SK-N-SH (cell line): Measurements from ENCODE around the gene BIRC5.

Experiments used
- EP300 ChIP-seq, 2 experiments: IDR thresholded peaks; 2 replicates each; pipeline versions ENCODE4 v1.4.0 to v1.6.1; 2012; ENCODE audit warnings: borderline replicate concordance in 1 of 2, low read depth in 1 of 2, low read length in 1 of 2
- POLR2AphosphoS5 ChIP-seq: IDR thresholded peaks from 2 replicates; pipeline ENCODE4 v1.6.1; 2012; ENCODE audit warnings: low read depth, low read length
- RAD21 ChIP-seq: IDR thresholded peaks from 2 replicates; pipeline ENCODE4 v1.6.1; 2012; ENCODE audit warnings: mild to moderate bottlenecking, low read length
- RFX5 ChIP-seq: IDR thresholded peaks from 2 replicates; pipeline ENCODE4 v1.6.1; 2012; ENCODE audit warnings: mild to moderate bottlenecking, improper control_type of control experiment, low read length
- SIN3A ChIP-seq: IDR thresholded peaks from 2 replicates; pipeline ENCODE4 v1.6.1; 2012; ENCODE audit warnings: low read depth, mild to moderate bottlenecking, low read length, moderate library complexity, borderline replicate concordance
- USF1 ChIP-seq: IDR thresholded peaks from 2 replicates; pipeline ENCODE4 v1.4.0; 2012; ENCODE audit warnings: low read depth, borderline replicate concordance
- YY1 ChIP-seq: IDR thresholded peaks from 2 replicates; pipeline ENCODE4 v1.4.0; 2012; ENCODE audit warnings: low read depth, mild to moderate bottlenecking
- TF ChIP-seq, protein P1 (sequence below): IDR thresholded peaks from 2 replicates; pipeline ENCODE4 v1.4.0; 2012; ENCODE audit warnings: low read depth
- TF ChIP-seq, protein P2 (sequence below): fragments of 200-600 bp; sonication (generic); IDR thresholded peaks from 2 replicates; pipeline ENCODE4 v1.6.1; 2017; ENCODE audit warnings: antibody characterized with exemption, mild to moderate bottlenecking, moderate library complexity

DNA sequence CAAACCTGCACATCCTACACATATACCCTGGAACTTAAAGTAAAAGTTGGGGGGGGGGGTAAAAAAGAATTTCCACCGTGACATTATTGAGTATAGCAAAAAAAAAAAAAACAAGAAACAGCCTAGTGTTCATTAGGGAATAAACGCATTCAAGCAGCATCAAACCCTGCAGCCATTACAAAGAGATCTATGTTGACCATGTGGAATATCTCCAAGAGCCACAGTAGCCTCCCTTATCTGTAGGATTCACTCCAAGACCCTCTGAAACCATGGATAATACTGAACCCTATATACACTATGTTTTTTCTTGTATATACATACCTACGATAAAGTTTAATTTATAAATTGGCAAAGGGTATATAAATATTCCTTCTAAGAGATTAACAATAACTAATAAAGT, 5.6 kb upstream of the BIRC5 start:
- TF ChIP-seq, protein P1, sequence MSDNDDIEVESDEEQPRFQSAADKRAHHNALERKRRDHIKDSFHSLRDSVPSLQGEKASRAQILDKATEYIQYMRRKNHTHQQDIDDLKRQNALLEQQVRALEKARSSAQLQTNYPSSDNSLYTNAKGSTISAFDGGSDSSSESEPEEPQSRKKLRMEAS, result no peak
- TF ChIP-seq, protein P2, sequence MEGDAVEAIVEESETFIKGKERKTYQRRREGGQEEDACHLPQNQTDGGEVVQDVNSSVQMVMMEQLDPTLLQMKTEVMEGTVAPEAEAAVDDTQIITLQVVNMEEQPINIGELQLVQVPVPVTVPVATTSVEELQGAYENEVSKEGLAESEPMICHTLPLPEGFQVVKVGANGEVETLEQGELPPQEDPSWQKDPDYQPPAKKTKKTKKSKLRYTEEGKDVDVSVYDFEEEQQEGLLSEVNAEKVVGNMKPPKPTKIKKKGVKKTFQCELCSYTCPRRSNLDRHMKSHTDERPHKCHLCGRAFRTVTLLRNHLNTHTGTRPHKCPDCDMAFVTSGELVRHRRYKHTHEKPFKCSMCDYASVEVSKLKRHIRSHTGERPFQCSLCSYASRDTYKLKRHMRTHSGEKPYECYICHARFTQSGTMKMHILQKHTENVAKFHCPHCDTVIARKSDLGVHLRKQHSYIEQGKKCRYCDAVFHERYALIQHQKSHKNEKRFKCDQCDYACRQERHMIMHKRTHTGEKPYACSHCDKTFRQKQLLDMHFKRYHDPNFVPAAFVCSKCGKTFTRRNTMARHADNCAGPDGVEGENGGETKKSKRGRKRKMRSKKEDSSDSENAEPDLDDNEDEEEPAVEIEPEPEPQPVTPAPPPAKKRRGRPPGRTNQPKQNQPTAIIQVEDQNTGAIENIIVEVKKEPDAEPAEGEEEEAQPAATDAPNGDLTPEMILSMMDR, result no peak
- TF ChIP-seq RFX5 (no peak), USF1 (no peak), YY1 (no peak), SIN3A (no peak), POLR2AphosphoS5 (no peak), EP300 (IDR thresholded peaks at IDR 0.05; ENCODE audit: borderline replicate concordance in 1 of 2, low read depth in 1 of 2, low read length in 1 of 2) (no peak), RAD21 (no peak)
